ENCODE results near the gene RAB19. TPM values are rescaled to one million over a fixed set of nuclear protein-coding genes. Genes with fewer than 3 reads are reported as not detected.

The RAB19 gene
- total and polyA plus RNA-seq, 2 of the 13 experiments (the other 11 are each of a cell fraction or from before 2014, with no cell fraction given): 0.31 TPM; not detected in 1

DNA sequence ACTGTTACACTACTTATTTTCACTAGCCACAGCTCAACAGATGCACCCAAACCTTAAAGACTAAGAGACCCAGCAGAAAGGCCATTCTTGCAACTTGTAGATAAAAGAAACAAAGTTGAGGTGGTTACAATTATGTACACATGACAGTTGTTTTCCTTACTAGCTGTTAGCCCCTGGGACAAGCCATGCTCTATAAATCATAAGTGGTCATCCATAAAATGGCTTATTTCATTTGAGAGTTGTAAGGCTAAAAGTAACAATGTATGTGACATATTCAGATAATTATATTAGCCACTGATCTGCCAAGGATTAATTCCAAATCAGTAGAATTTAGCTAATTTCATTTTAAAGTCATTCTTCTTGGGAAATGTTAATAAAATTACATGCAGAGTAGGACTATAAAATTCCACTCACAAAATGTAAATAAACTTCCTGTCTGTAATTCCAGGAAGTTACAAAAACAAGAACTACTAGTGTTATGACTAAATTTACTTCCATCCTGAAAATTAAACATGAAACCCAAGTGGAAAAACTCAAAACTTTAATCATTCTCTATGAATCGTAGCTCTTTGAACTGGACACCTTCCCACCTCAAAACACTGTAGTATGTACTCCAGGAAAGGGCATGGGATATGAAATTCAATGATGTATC, 18.8 kb upstream of the RAB19 start:
- Histone ChIP-seq H3K4me2 (ENCODE audit: low read depth, low read length) (no peak overlapping the region), H3K4me1 (ENCODE audit: insufficient read depth, low read length) (no peaks in the 10 kb centered on the region), H3K4me3 (replicated peaks in 1 of 3; ENCODE audit: insufficient read depth in 1 of 3, low read depth in 2 of 3, low read length in 3 of 3) (no peak overlapping the region), H3K36me3 (replicated peaks in 1 of 2; ENCODE audit: control insufficient read depth in 1 of 2, insufficient read depth in 2 of 2, low read length in 2 of 2) (peaks cover 3 to 12% of the 10 kb centered on the region in 2 experiments; a peak in 2 of 5 replicates), H3K9me3 (ENCODE audit: low read length) (no peaks in the 10 kb centered on the region), H3K79me2 (ENCODE audit: insufficient read depth, low read length) (peaks cover 3% of the 10 kb centered on the region), H4K20me1 (ENCODE audit: insufficient read depth, low read length) (no peaks in the 10 kb centered on the region), H3K9ac (ENCODE audit: insufficient read depth, low read depth, low read length) (no peak overlapping the region), H3K27ac (ENCODE audit: extremely low read length, insufficient read depth, low read length) (no peak overlapping the region), H3K27me3 (ENCODE audit: control insufficient read depth in 1 of 2, insufficient read depth in 2 of 2, low read length in 2 of 2) (no peaks in the 10 kb centered on the region), H2AFZ (ENCODE audit: low read length) (no peak overlapping the region)
- ChIA-PET CTCF (ENCODE audit: low intra/inter-chr PET ratio, low total read pairs) (no interaction called here), POLR2A (no interaction called here)
- no TSS peak for BruUV-seq (replicated peaks)
- ATAC-seq: no peak
- in situ Hi-C loops (cut with HindIII; ENCODE audit: extremely low pct_ligation_motif_present, low pct_unique_long_range_greater_than_20kb) (no loop called here), intact Hi-C loops (cut with micrococcal nuclease; ENCODE audit: unreplicated experiment) (no loop called here)
- DNase-seq (ENCODE audit: low spot score): no peak
- FAIRE-seq: no peak
- WGBS (ENCODE audit: low lambda C conversion rate): 100% methylated on average over 1 of the region's 1 CpG
- no peak for TF ChIP-seq HMGA1 (CRISPR knock-in tag; conservative IDR thresholded peaks at IDR 0.05)
- TF ChIP-seq, protein P1, sequence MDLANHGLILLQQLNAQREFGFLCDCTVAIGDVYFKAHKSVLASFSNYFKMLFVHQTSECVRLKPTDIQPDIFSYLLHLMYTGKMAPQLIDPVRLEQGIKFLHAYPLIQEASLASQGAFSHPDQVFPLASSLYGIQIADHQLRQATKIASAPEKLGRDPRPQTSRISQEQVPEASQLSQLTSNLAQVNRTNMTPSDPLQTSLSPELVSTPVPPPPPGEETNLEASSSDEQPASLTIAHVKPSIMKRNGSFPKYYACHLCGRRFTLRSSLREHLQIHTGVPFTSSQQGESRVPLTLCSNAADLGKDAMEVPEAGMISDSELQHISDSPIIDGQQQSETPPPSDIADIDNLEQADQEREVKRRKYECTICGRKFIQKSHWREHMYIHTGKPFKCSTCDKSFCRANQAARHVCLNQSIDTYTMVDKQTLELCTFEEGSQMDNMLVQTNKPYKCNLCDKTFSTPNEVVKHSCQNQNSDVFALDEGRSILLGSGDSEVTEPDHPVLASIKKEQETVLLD (CRISPR knock-in tag; IDR thresholded peaks at IDR 0.05; ENCODE audit: low read depth): no peak
- TF ChIP-seq, protein P2, sequence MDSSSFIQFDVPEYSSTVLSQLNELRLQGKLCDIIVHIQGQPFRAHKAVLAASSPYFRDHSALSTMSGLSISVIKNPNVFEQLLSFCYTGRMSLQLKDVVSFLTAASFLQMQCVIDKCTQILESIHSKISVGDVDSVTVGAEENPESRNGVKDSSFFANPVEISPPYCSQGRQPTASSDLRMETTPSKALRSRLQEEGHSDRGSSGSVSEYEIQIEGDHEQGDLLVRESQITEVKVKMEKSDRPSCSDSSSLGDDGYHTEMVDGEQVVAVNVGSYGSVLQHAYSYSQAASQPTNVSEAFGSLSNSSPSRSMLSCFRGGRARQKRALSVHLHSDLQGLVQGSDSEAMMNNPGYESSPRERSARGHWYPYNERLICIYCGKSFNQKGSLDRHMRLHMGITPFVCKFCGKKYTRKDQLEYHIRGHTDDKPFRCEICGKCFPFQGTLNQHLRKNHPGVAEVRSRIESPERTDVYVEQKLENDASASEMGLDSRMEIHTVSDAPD (CRISPR knock-in tag; IDR thresholded peaks at IDR 0.05): no peak
- no peak for TF ChIP-seq JUN (CRISPR knock-in tag; IDR thresholded peaks at IDR 0.05)
- TF ChIP-seq MIER3 (CRISPR knock-in tag; IDR thresholded peaks at IDR 0.05; ENCODE audit: borderline replicate concordance): no peak
- no peak for TF ChIP-seq STAG1 (CRISPR knock-in tag; IDR thresholded peaks at IDR 0.05)
- TF ChIP-seq, protein P3, sequence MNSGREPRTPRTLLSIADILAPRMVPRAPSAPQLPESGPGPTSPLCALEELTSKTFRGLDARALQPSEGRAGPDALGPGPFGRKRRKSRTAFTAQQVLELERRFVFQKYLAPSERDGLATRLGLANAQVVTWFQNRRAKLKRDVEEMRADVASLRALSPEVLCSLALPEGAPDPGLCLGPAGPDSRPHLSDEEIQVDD (CRISPR knock-in tag; IDR thresholded peaks at IDR 0.05; ENCODE audit: borderline replicate concordance): no peak
- TF ChIP-seq ZNF776 (CRISPR knock-in tag; IDR thresholded peaks at IDR 0.05): no peak
- no peak for TF ChIP-seq ZNF781 (CRISPR knock-in tag; IDR thresholded peaks at IDR 0.05; ENCODE audit: borderline replicate concordance, not compliant biosample characterization)
- TF ChIP-seq KAT7 (CRISPR knock-in tag; IDR thresholded peaks at IDR 0.05; ENCODE audit: borderline replicate concordance): no peak
- TF ChIP-seq, protein P4, sequence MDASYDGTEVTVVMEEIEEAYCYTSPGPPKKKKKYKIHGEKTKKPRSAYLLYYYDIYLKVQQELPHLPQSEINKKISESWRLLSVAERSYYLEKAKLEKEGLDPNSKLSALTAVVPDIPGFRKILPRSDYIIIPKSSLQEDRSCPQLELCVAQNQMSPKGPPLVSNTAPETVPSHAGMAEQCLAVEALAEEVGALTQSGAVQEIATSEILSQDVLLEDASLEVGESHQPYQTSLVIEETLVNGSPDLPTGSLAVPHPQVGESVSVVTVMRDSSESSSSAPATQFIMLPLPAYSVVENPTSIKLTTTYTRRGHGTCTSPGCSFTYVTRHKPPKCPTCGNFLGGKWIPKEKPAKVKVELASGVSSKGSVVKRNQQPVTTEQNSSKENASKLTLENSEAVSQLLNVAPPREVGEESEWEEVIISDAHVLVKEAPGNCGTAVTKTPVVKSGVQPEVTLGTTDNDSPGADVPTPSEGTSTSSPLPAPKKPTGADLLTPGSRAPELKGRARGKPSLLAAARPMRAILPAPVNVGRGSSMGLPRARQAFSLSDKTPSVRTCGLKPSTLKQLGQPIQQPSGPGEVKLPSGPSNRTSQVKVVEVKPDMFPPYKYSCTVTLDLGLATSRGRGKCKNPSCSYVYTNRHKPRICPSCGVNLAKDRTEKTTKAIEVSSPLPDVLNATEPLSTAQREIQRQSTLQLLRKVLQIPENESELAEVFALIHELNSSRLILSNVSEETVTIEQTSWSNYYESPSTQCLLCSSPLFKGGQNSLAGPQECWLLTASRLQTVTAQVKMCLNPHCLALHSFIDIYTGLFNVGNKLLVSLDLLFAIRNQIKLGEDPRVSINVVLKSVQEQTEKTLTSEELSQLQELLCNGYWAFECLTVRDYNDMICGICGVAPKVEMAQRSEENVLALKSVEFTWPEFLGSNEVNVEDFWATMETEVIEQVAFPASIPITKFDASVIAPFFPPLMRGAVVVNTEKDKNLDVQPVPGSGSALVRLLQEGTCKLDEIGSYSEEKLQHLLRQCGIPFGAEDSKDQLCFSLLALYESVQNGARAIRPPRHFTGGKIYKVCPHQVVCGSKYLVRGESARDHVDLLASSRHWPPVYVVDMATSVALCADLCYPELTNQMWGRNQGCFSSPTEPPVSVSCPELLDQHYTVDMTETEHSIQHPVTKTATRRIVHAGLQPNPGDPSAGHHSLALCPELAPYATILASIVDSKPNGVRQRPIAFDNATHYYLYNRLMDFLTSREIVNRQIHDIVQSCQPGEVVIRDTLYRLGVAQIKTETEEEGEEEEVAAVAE (CRISPR knock-in tag; IDR thresholded peaks at IDR 0.05; ENCODE audit: borderline replicate concordance): no peak
- TF ChIP-seq PHF5A (CRISPR knock-in tag; IDR thresholded peaks at IDR 0.05; ENCODE audit: low read depth, unreplicated experiment): no peak
- TF ChIP-seq KMT2A (CRISPR knock-in tag; IDR thresholded peaks at IDR 0.05): no peak
- no peak for TF ChIP-seq POLR2A (IDR thresholded peaks at IDR 0.05; ENCODE audit: insufficient read depth in 1 of 2, low read depth in 2 of 2, low read length in 2 of 2)
- TF ChIP-seq CBX2 (IDR thresholded peaks at IDR 0.05; ENCODE audit: low read depth, low read length): no peak
- no peak for TF ChIP-seq CBX2 (CRISPR knock-in tag; IDR thresholded peaks at IDR 0.05; ENCODE audit: low read depth)

Data from HepG2 (cell line).